SK-N-MC (cell line): ENCODE results near the gene ARID5B.

Source experiments
- DNase-seq: peaks from one replicate; pipeline ENCODE4 v3.0.0-alpha.2; 2011; ENCODE audit warnings: low read depth, low spot score
- H3K27ac ChIP-seq: fragments of 200-600 bp; sonication (generic); 2 replicates; pipeline ENCODE4 v1.5.1; 2016; ENCODE audit warnings: mixed run types
- H3K36me3 ChIP-seq: fragments of 200-600 bp; sonication (generic); 2 replicates; pipeline ENCODE4 v1.6.1; 2017; ENCODE audit warnings: antibody characterized with exemption, low read length, mixed read lengths; ENCODE audit not compliant: insufficient read depth
- H3K4me3 ChIP-seq: fragments of 200-600 bp; sonication (generic); 2 replicates; pipeline ENCODE4 v1.5.1; 2016
- H3K9ac ChIP-seq: fragments of 200-600 bp; sonication (generic); 2 replicates; pipeline ENCODE4 v1.8.0; 2017; ENCODE audit warnings: mixed run types, mixed read lengths; ENCODE audit not compliant: insufficient read length
- H3K9me3 ChIP-seq: fragments of 200-600 bp; sonication (generic); 2 replicates; pipeline ENCODE4 v1.6.1; 2017; ENCODE audit warnings: low read depth, mild to moderate bottlenecking, antibody characterized with exemption, low read length, moderate library complexity, mixed read lengths
- EZH2 ChIP-seq: fragments of 200-600 bp; sonication (generic); IDR thresholded peaks from one replicate; pipeline ENCODE4 v1.6.1; 2017; ENCODE audit warnings: antibody characterized with exemption
- FOXP2 ChIP-seq: optimal IDR thresholded peaks from 2 replicates; pipeline ENCODE3; 2011; ENCODE audit warnings: mild to moderate bottlenecking, moderate library complexity; ENCODE audit not compliant: insufficient read depth; ENCODE audit errors: extremely low read length, control extremely low read depth
- POLR2AphosphoS5 ChIP-seq: IDR thresholded peaks from 2 replicates; pipeline ENCODE4 v1.6.1; 2012; ENCODE audit warnings: mild to moderate bottlenecking, low read depth, low read length, borderline replicate concordance

ARID5B gene, protein sequence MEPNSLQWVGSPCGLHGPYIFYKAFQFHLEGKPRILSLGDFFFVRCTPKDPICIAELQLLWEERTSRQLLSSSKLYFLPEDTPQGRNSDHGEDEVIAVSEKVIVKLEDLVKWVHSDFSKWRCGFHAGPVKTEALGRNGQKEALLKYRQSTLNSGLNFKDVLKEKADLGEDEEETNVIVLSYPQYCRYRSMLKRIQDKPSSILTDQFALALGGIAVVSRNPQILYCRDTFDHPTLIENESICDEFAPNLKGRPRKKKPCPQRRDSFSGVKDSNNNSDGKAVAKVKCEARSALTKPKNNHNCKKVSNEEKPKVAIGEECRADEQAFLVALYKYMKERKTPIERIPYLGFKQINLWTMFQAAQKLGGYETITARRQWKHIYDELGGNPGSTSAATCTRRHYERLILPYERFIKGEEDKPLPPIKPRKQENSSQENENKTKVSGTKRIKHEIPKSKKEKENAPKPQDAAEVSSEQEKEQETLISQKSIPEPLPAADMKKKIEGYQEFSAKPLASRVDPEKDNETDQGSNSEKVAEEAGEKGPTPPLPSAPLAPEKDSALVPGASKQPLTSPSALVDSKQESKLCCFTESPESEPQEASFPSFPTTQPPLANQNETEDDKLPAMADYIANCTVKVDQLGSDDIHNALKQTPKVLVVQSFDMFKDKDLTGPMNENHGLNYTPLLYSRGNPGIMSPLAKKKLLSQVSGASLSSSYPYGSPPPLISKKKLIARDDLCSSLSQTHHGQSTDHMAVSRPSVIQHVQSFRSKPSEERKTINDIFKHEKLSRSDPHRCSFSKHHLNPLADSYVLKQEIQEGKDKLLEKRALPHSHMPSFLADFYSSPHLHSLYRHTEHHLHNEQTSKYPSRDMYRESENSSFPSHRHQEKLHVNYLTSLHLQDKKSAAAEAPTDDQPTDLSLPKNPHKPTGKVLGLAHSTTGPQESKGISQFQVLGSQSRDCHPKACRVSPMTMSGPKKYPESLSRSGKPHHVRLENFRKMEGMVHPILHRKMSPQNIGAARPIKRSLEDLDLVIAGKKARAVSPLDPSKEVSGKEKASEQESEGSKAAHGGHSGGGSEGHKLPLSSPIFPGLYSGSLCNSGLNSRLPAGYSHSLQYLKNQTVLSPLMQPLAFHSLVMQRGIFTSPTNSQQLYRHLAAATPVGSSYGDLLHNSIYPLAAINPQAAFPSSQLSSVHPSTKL

DNA sequence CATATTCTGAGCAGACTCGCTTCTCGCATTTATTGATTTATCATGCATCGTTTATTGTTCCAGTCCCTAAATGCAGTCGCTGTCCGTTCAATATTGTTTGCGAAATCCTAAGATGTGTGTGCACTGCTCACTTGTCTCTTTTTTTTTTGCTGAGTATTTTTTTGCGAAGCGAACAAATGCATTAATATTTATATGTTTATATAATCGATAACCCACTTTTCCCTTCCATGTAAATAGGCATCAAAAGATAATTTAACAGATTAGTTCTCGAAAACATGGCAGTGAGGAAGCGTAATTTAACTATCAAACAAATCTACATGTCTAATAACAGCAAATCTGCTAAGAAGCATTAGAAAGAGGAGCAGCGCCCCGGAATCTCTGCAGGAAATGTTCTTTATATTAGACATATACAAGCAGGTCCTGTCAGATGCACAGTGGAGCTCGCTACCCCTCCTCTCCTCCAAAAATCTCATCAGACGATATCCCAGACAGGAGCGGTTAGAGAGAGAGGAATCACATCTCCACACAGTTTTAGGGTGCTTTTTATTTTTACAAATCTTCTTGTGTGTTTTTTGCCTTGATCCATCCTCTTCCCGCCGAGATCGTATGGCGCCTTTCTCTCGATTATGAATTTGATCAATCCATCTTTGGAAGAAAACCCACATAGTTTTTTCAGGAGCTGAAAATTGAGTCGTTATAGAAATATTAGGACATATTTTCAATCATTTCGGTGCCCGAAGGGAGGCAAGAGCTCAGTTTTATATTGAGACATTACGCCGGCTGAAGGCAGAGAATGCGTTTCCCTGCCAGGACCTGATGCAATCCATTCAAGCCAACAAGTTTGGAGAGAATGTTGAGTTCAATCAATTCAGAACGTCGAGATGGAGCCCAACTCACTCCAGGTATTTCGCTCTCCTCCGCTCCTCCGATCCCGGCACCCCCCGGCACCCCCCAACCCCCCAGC, at the start of gene ARID5B:
ARID5B (plus strand) TSS at position 871 of the 964 bp plus-strand sequence; CDS start at position 882, 11 bp downstream.
- H3K4me3 ChIP-seq = peak within 1 kb of the TSS; percentile 92
- H3K9ac ChIP-seq = peak within 1 kb of the TSS; percentile 96
- no peaks in the 10 kb centered on the region for H3K9me3 ChIP-seq
- peak within 1 kb of the TSS; percentile 98 for H3K27ac ChIP-seq
- TF ChIP-seq FOXP2 = no peak
- no peak for TF ChIP-seq EZH2
- no peak for TF ChIP-seq POLR2AphosphoS5
- H3K36me3 ChIP-seq = no peaks in the 10 kb centered on the region
- no peak for DNase-seq

DNA sequence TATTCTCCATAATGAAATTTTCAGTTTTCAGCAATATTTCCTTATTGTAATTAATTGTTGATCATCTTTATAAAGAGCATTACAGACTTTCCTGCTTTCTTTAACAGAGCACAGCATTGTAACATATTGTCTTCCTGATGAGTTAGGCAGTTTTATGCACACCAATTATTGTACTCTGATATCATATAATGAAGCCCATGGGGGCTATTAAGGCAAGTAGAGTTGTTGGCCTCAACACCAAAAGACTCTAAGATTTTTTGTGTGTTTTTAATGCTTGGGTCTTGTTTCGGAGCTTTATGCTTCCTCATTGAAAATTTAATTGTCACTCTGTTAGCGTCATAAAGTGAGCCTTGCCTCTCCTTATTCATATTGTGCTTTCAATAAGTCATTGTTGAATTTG, 49.2 kb upstream of the ARID5B start:
- TF ChIP-seq EZH2 (no peak), FOXP2 (no peak), POLR2AphosphoS5 (no peak)
- H3K9ac ChIP-seq = no peak overlapping the region

DNA sequence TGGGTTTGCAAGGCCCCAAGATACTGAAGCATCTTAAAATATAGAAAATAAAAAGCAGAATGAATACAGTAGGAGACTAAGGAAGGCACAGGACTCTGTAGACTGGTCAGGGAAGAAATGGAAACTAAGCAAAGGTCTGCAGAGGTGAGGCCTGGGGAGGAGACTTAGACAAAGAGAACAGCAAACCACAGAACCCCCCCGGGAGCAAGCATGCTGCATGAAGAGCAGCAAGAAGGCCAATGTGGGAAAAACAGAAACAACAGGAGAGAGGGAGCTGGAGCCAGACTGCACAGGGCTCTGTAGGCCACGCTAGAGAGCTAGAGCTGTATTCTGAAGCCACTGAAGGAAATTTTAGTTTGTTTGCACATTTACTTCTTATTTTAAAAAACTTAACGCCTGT, 45.7 kb upstream of the ARID5B start:
- Histone ChIP-seq H3K4me3 (no peak overlapping the region), H3K27ac (no peak overlapping the region), H3K9me3 (no peaks in the 10 kb centered on the region), H3K9ac (no peak overlapping the region), H3K36me3 (no peaks in the 10 kb centered on the region)
- DNase-seq = no peak
- TF ChIP-seq EZH2 (no peak), FOXP2 (no peak), POLR2AphosphoS5 (no peak)

More for the DNA sequence above, 49.2 kb upstream of the ARID5B start:
- Histone ChIP-seq H3K36me3 (no peaks in the 10 kb centered on the region), H3K4me3 (no peak overlapping the region), H3K9me3 (no peaks in the 10 kb centered on the region), H3K27ac (no peak overlapping the region)
- no peak for DNase-seq

DNA sequence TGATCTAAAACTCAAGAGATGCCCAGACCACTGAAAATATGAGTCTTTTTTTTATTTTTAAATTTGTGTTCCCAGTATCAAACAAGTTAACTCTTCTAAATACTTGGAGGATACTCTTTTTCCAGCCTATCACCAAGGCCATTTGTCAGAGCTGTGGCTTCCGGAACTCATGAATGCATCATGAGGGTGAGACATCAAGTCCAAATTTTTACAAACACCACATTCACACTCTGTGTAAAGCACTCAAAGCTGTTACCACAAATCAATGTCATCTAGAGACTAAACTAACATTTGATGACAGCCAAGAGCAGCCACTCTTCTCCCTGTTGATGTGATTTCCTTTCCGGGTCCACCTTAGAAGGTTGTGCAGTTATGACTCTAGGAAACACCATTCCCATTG, 43.8 kb upstream of the ARID5B start:
- TF ChIP-seq FOXP2 (no peak), EZH2 (no peak), POLR2AphosphoS5 (no peak)

DNA sequence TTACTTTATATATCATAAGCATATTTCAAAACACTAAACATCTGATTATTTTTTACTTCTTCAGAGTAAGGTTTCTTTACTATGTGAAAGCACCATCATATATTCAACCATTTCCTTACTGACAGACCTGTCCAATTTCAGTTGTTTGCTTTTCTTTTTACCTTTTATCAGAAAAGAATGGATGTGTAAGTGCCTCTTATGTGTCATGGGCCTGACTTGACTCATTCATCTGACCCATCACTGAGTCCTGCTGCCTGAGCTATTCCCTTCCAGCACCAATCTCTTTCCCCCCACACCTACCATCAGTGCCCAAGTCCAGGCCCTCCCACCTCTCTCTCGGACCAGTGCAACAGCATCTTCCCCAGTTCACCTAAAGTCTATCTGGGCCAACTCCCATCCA, 41.7 kb upstream of the ARID5B start:
- H3K4me3 ChIP-seq = no peak overlapping the region
- TF ChIP-seq FOXP2 (no peak), POLR2AphosphoS5 (no peak), EZH2 (no peak)
- no peak overlapping the region for H3K9ac ChIP-seq
- no peaks in the 10 kb centered on the region for H3K36me3 ChIP-seq
- DNase-seq = no peak
- no peaks in the 10 kb centered on the region for H3K9me3 ChIP-seq
- H3K27ac ChIP-seq = no peak overlapping the region

More for the DNA sequence above, 43.8 kb upstream of the ARID5B start:
- no peaks in the 10 kb centered on the region for H3K36me3 ChIP-seq
- H3K9me3 ChIP-seq = no peaks in the 10 kb centered on the region
- H3K9ac ChIP-seq = no peak overlapping the region
- no peak overlapping the region for H3K4me3 ChIP-seq
- no peak overlapping the region for H3K27ac ChIP-seq
- no peak for DNase-seq

DNA sequence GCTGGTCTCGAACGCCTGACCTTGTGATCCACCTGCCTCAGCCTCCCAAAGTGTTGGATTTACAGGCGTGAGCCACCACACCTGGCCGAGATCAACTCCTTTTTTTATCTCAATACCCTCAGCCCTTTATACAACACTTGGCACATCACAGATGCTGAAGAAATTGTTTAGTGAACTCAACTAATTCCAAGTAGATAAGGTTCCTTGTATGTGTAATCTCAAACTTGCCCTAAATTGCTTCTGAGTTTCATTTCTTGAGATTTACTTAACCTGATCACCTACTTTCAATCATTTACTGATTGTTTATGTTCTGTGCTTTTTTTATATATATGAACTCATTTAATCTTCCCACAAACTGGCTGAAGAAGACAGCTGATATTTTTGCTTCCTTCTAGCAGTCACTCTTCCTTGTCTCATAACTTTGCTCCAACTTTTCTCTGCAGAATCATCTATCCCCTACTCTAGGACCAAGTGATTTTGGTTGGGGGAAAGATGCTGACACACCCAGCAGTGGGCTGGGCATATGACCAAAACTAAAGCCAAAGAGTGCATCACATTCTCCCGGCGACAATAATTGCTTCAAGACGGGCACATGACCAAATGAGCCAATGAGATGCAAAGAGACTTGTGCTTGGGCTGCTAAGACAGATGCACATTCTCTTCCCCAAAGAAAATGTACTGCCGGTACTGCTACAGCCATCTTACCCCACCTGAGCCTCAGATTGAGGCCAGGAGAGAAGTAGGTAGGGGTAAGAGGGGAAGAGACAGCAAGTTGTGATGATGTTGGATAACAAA, 40.3 kb upstream of the ARID5B start:
- Histone ChIP-seq H3K36me3 (no peaks in the 10 kb centered on the region), H3K27ac (no peak overlapping the region), H3K9ac (no peak overlapping the region), H3K9me3 (no peaks in the 10 kb centered on the region), H3K4me3 (no peak overlapping the region)
- no peak for TF ChIP-seq EZH2
- no peak for TF ChIP-seq POLR2AphosphoS5
- TF ChIP-seq FOXP2 = no peak
- DNase-seq = no peak
